Trophoblast cell (in vitro differentiated cells and primary cell): ENCODE data around the gene HOXD10.

Source experiments
- DNase-seq, 2 donors: peaks; one replicate each; pipeline ENCODE4 v3.0.0-alpha.2; 2016
- H2AFZ ChIP-seq: 2 replicates; pipeline ENCODE4 v1.6.1; 2013; ENCODE audit warnings: low read length, moderate library complexity, mild to moderate bottlenecking; ENCODE audit not compliant: insufficient read depth, poor library complexity
- H2AK5ac ChIP-seq: 2 replicates; pipeline ENCODE4 v1.6.1; 2013; ENCODE audit warnings: mild to moderate bottlenecking, low read length
- H2BK120ac ChIP-seq: 2 replicates; pipeline ENCODE4 v1.6.1; 2013; ENCODE audit warnings: low read length, mild to moderate bottlenecking, moderate library complexity; ENCODE audit not compliant: insufficient read depth, poor library complexity
- H2BK12ac ChIP-seq: 2 replicates; pipeline ENCODE4 v1.6.1; 2013; ENCODE audit warnings: mild to moderate bottlenecking, low read length, moderate library complexity
- H2BK5ac ChIP-seq: 2 replicates; pipeline ENCODE4 v1.6.1; 2013; ENCODE audit warnings: low read length, low read depth, moderate library complexity, mild to moderate bottlenecking; ENCODE audit not compliant: poor library complexity
- H3K14ac ChIP-seq: 2 replicates; pipeline ENCODE4 v1.6.1; 2013; ENCODE audit warnings: mild to moderate bottlenecking, low read length
- H3K18ac ChIP-seq: 2 replicates; pipeline ENCODE4 v1.6.1; 2013; ENCODE audit warnings: mild to moderate bottlenecking, low read length
- H3K23ac ChIP-seq: 2 replicates; pipeline ENCODE4 v1.6.1; 2013; ENCODE audit warnings: low read length
- H3K27ac ChIP-seq: 2 replicates; pipeline ENCODE4 v1.5.1; 2013; ENCODE audit warnings: low read depth, mild to moderate bottlenecking, inconsistent platforms, low read length, moderate library complexity
- H3K27me3 ChIP-seq: 2 replicates; pipeline ENCODE4 v1.6.1; 2013; ENCODE audit warnings: inconsistent platforms, mild to moderate bottlenecking, low read length, moderate library complexity; ENCODE audit not compliant: insufficient read depth
- H3K36me3 ChIP-seq, 2 experiments: 1 replicate in 1 of 2; 2 replicates in 1 of 2; pipeline ENCODE4 v1.6.1; 2013; ENCODE audit warnings: low read length in 2 of 2, mild to moderate bottlenecking in 2 of 2, moderate library complexity in 1 of 2; ENCODE audit not compliant: insufficient read depth in 2 of 2, control insufficient read depth in 1 of 2
- H3K4ac ChIP-seq: 2 replicates; pipeline ENCODE4 v1.6.1; 2013; ENCODE audit warnings: low read depth, mild to moderate bottlenecking, low read length, moderate library complexity
- H3K4me1 ChIP-seq, 2 experiments: 1 replicate in 1 of 2; 2 replicates in 1 of 2; pipeline ENCODE4 v1.6.1; 2013; ENCODE audit warnings: low read length in 2 of 2, mild to moderate bottlenecking in 2 of 2, moderate library complexity in 1 of 2; ENCODE audit not compliant: insufficient read depth in 2 of 2, control insufficient read depth in 1 of 2
- H3K4me2 ChIP-seq: 2 replicates; pipeline ENCODE4 v1.6.1; 2013; ENCODE audit warnings: inconsistent platforms, mild to moderate bottlenecking, low read length, moderate library complexity
- H3K4me3 ChIP-seq: 2 replicates; pipeline ENCODE4 v1.5.1; 2013; ENCODE audit warnings: mild to moderate bottlenecking, low read depth, low read length, inconsistent platforms
- H3K79me1 ChIP-seq: one replicate; pipeline ENCODE4 v1.6.1; 2013; ENCODE audit warnings: low read length
- H3K79me2 ChIP-seq: 2 replicates; pipeline ENCODE4 v1.6.1; 2013; ENCODE audit warnings: low read length, mild to moderate bottlenecking; ENCODE audit not compliant: control insufficient read depth, insufficient read depth, poor library complexity
- H3K9ac ChIP-seq: 2 replicates; pipeline ENCODE4 v1.6.1; 2013; ENCODE audit warnings: mild to moderate bottlenecking, low read length
- H3K9me3 ChIP-seq: 2 replicates; pipeline ENCODE4 v1.6.1; 2013; ENCODE audit warnings: low read depth, mild to moderate bottlenecking, control low read depth, inconsistent platforms, low read length; ENCODE audit not compliant: insufficient read depth
- H4K12ac ChIP-seq: 2 replicates; pipeline ENCODE4 v1.6.1; 2013; ENCODE audit warnings: low read depth, mild to moderate bottlenecking, low read length, moderate library complexity
- H4K8ac ChIP-seq: 2 replicates; pipeline ENCODE4 v1.6.1; 2013; ENCODE audit warnings: low read depth, mild to moderate bottlenecking, low read length, moderate library complexity
- H4K91ac ChIP-seq: one replicate; pipeline ENCODE4 v1.6.1; 2013; ENCODE audit warnings: low read depth, mild to moderate bottlenecking, low read length, moderate library complexity
- WGBS: extraction: QIAGEN DNeasy Blood & Tissue Kit; methylation state at CpG from one replicate; pipeline ENCODE4 v1.1.7; 2013; ENCODE audit warnings: missing lambda C conversion rate; ENCODE audit not compliant: insufficient read length, insufficient coverage; ENCODE audit errors: extremely low coverage; 5-methylcytosine and 5-hydroxymethylcytosine counted together

Gene HOXD10

DNA sequence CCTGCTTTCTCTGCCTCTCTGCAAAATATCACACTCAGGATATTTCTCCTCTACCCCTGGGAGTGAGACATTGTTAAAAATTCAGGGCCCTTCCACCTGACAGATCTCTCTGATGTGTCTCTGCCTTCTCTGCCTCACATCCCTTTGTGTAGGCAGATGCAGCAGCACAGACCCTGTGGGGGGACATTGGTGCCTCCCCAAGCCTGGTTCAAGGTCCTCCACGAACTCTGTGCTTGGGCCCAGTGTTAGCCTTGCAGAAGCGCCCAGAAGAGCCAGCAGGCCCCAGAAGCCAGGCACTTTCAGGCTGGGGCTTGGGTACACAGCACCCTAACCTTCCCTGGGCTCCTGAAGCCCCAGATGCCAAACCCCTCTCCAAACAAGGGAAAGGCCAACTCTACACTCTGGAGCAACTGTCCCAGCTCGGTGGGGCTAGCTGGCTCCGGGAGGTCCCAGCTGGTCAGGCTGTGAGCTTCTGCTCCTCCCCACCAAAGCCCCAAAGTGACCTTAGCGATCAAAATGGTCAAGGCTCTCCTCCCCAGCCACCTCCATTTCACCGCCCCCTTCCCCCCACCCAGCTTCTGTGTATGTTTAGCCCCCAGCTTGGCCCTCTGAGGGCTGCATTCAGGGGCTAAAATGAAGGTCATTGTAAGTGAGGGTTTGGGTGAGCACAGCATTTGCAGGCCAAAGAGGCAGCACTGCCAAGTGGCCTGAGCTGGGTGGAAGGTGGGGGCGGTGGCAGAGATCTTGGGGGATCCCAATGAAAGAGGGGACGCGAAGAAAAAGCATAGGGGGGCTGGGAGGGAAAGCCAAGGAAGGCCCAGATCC, 8.6 kb downstream of the HOXD10 start:
- H3K79me2 ChIP-seq, result no peaks in the 10 kb centered on the region
- DNase-seq, result no peak
- H4K8ac ChIP-seq, result no peak overlapping the region
- no peak overlapping the region for H2BK12ac ChIP-seq
- no peak overlapping the region for H3K4ac ChIP-seq
- H3K9ac ChIP-seq, result no peak overlapping the region
- H3K4me3 ChIP-seq, result peak overlapping the region; percentile 41
- H2BK120ac ChIP-seq, result no peak overlapping the region
- no peak overlapping the region for H3K23ac ChIP-seq
- no peaks in the 10 kb centered on the region for H3K36me3 ChIP-seq
- H2BK5ac ChIP-seq, result no peak overlapping the region
- H3K4me1 ChIP-seq, result peaks cover 13 to 18% of the 10 kb centered on the region in 2 experiments
- no peak overlapping the region for H3K4me2 ChIP-seq
- peaks cover 8% of the 10 kb centered on the region for H3K9me3 ChIP-seq
- no peak overlapping the region for H2AK5ac ChIP-seq
- no peak overlapping the region for H4K12ac ChIP-seq
- H3K18ac ChIP-seq, result no peak overlapping the region
- H3K79me1 ChIP-seq, result no peaks in the 10 kb centered on the region
- peaks cover 81% of the 10 kb centered on the region for H3K27me3 ChIP-seq
- no CpG with 5 or more reads among the region's 9 CpGs for WGBS
- H3K27ac ChIP-seq, result no peak overlapping the region
- H4K91ac ChIP-seq, result no peak overlapping the region
- no peak overlapping the region for H3K14ac ChIP-seq
- no peak overlapping the region for H2AFZ ChIP-seq

DNA sequence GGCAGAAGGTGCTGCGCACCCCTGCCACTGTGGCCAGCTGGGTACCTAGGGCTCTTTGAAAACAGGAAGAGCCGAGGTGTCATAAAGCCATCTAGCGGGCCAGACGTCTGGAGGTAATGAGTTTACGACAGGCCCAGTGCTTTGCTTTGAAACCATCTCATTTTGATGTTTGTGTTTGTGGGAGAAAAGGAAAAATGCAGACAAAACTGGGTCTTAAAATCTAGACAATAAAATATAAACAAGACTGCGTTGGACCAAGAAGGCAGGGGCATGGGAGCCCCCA, 9.1 kb downstream of the HOXD10 start:
- Histone ChIP-seq H3K4me1 (peaks cover 18 to 22% of the 10 kb centered on the region in 2 experiments), H4K91ac (no peak overlapping the region), H3K27me3 (peaks cover 81% of the 10 kb centered on the region), H3K4me3 (no peak overlapping the region), H3K14ac (no peak overlapping the region), H3K9ac (no peak overlapping the region), H3K23ac (no peak overlapping the region), H3K9me3 (peaks cover 10% of the 10 kb centered on the region), H2AK5ac (no peak overlapping the region), H3K36me3 (no peaks in the 10 kb centered on the region), H2BK120ac (no peak overlapping the region), H4K8ac (no peak overlapping the region), H2BK12ac (no peak overlapping the region), H3K27ac (no peak overlapping the region), H3K4ac (no peak overlapping the region), H2AFZ (no peak overlapping the region), H3K79me2 (no peaks in the 10 kb centered on the region), H3K4me2 (no peak overlapping the region), H3K79me1 (no peaks in the 10 kb centered on the region), H3K18ac (no peak overlapping the region), H2BK5ac (no peak overlapping the region), H4K12ac (no peak overlapping the region)
- no peak for DNase-seq
- no CpG with 5 or more reads among the region's 6 CpGs for WGBS

- no peak overlapping the region for H2AK5ac ChIP-seq
- H4K8ac ChIP-seq, result no peak overlapping the region
- no peak overlapping the region for H3K23ac ChIP-seq
- no peak overlapping the region for H4K91ac ChIP-seq
- no peaks in the 10 kb centered on the region for H3K79me1 ChIP-seq
- no peak overlapping the region for H4K12ac ChIP-seq
- WGBS, result no CpG with 5 or more reads among the region's 13 CpGs
- no peaks in the 10 kb centered on the region for H3K79me2 ChIP-seq
- H3K4me1 ChIP-seq, result peaks cover 17 to 22% of the 10 kb centered on the region in 2 experiments
- H3K9me3 ChIP-seq, result peaks cover 8% of the 10 kb centered on the region
- H2AFZ ChIP-seq, result no peak overlapping the region
- H3K4me3 ChIP-seq, result no peak overlapping the region
- no peak overlapping the region for H3K27ac ChIP-seq
- H2BK120ac ChIP-seq, result no peak overlapping the region
- no peak overlapping the region for H3K18ac ChIP-seq
- no peak overlapping the region for H2BK5ac ChIP-seq
- H3K14ac ChIP-seq, result no peak overlapping the region
- H3K36me3 ChIP-seq, result no peaks in the 10 kb centered on the region
- no peak overlapping the region for H3K4ac ChIP-seq
- peak; percentile 41 to 83 for DNase-seq
- H2BK12ac ChIP-seq, result no peak overlapping the region
- peaks cover 77% of the 10 kb centered on the region for H3K27me3 ChIP-seq
- no peak overlapping the region for H3K9ac ChIP-seq
- H3K4me2 ChIP-seq, result no peak overlapping the region
Observed at GRCh38 chr2:176126929-176127773, 10.6 kb downstream of the HOXD10 start.

GRCh38 chr2:176127774-176128072, 11.1 kb downstream of the HOXD10 start:
- peaks cover 77% of the 10 kb centered on the region for H3K27me3 ChIP-seq
- H3K27ac ChIP-seq, result no peak overlapping the region
- H4K8ac ChIP-seq, result no peak overlapping the region
- H3K9me3 ChIP-seq, result peaks cover 6% of the 10 kb centered on the region
- no peak overlapping the region for H3K9ac ChIP-seq
- H2BK5ac ChIP-seq, result no peak overlapping the region
- H3K23ac ChIP-seq, result no peak overlapping the region
- no peak overlapping the region for H3K4ac ChIP-seq
- no peak for DNase-seq
- no peaks in the 10 kb centered on the region for H3K36me3 ChIP-seq
- WGBS, result no CpG with 5 or more reads among the region's 4 CpGs
- H2AFZ ChIP-seq, result no peak overlapping the region
- no peaks in the 10 kb centered on the region for H3K79me1 ChIP-seq
- no peak overlapping the region for H2BK120ac ChIP-seq
- H2BK12ac ChIP-seq, result no peak overlapping the region
- H3K4me3 ChIP-seq, result no peak overlapping the region
- H2AK5ac ChIP-seq, result no peak overlapping the region
- H4K12ac ChIP-seq, result no peak overlapping the region
- no peak overlapping the region for H3K14ac ChIP-seq
- H3K79me2 ChIP-seq, result no peaks in the 10 kb centered on the region
- peaks cover 12 to 19% of the 10 kb centered on the region in 2 experiments for H3K4me1 ChIP-seq
- no peak overlapping the region for H3K18ac ChIP-seq
- H3K4me2 ChIP-seq, result no peak overlapping the region
- H4K91ac ChIP-seq, result no peak overlapping the region
